Measurements from ENCODE around the gene EIF4E1B. TPM values are rescaled to one million over a fixed set of nuclear protein-coding genes. Genes with fewer than 3 reads are reported as not detected.
A peak's percentile ranks its signal among the peaks of the same experiment; 100 is the strongest.

The EIF4E1B gene
- total RNA-seq, 1 donor from 2014 or later = not detected

DNA sequence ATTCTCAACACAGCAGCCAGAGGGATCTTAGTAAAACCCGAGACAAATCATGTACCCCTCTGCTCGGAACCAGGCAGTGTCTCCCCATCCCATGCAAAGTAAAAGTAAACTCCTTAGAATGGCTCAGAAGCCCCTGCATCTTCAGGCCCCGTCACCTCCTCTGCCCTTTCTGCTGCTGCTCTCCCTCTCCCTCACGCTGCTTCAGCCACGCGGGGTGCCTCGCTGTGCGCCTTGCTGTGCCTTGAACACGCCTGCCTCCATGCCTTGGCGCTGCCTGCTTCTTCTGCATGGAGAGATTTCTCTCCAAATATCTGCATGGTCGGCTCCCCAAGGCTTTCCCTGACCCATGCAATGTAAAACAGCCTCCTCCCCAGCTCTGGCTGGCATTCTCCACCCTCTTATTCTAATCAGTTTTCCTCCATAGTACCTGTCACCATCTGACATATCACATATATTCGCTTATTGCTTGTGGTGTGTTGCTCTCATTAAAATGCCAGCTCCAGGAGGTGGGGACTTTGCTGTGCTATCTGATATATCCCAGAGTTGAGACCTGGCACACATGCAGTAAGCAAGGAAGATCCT is 28.5 kb upstream of the EIF4E1B start:
- Mint-ChIP-seq H3K27me3 (peaks cover 3% of the 10 kb centered on the region), H3K4me1 (ENCODE audit: unreplicated experiment) (peaks cover 12% of the 10 kb centered on the region), H3K9me3 (no peaks in the 10 kb centered on the region), H3K27ac (no peak overlapping the region), H3K36me3 (no peaks in the 10 kb centered on the region), H3K4me3 (no peak overlapping the region)
- DNase-seq (ENCODE audit: extremely low spot score, unreplicated experiment) = no peak
- TF ChIP-seq, protein P1, sequence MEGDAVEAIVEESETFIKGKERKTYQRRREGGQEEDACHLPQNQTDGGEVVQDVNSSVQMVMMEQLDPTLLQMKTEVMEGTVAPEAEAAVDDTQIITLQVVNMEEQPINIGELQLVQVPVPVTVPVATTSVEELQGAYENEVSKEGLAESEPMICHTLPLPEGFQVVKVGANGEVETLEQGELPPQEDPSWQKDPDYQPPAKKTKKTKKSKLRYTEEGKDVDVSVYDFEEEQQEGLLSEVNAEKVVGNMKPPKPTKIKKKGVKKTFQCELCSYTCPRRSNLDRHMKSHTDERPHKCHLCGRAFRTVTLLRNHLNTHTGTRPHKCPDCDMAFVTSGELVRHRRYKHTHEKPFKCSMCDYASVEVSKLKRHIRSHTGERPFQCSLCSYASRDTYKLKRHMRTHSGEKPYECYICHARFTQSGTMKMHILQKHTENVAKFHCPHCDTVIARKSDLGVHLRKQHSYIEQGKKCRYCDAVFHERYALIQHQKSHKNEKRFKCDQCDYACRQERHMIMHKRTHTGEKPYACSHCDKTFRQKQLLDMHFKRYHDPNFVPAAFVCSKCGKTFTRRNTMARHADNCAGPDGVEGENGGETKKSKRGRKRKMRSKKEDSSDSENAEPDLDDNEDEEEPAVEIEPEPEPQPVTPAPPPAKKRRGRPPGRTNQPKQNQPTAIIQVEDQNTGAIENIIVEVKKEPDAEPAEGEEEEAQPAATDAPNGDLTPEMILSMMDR (conservative IDR thresholded peaks at IDR 0.05) = no peak

DNA sequence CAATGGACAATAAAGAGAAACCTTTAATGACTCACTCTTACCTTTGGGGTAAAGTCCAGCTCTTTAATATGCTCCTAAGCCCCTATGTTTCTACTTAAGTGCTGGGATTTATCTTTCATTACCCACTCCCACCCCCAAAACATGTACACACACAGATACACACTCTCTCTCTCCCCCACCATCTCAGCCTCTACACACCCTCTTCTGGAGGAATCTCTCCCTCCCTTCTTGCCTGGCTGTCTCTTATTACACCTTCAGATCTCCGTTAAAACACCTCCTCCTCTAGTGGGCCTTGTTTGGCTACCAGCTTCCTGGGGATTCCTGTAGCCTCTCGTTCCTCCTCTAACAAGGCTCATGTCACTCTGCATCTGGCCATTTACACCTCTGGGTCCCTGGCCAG is 27.4 kb upstream of the EIF4E1B start:
- H3K27ac Mint-ChIP-seq = no peak overlapping the region
- DNase-seq (ENCODE audit: extremely low spot score, unreplicated experiment) = no peak
- H3K27me3 Mint-ChIP-seq = peaks cover 3% of the 10 kb centered on the region
- peaks cover 12% of the 10 kb centered on the region for H3K4me1 Mint-ChIP-seq (ENCODE audit: unreplicated experiment)
- H3K36me3 Mint-ChIP-seq = no peaks in the 10 kb centered on the region
- H3K4me3 Mint-ChIP-seq = no peak overlapping the region
- H3K9me3 Mint-ChIP-seq = no peaks in the 10 kb centered on the region
- TF ChIP-seq, protein P1 (conservative IDR thresholded peaks at IDR 0.05) = no peak

- Mint-ChIP-seq H3K4me3 (no peak overlapping the region), H3K9me3 (no peaks in the 10 kb centered on the region), H3K27ac (no peak overlapping the region), H3K4me1 (ENCODE audit: unreplicated experiment) (peaks cover 19% of the 10 kb centered on the region), H3K36me3 (no peaks in the 10 kb centered on the region), H3K27me3 (peaks cover 12% of the 10 kb centered on the region)
- DNase-seq (ENCODE audit: extremely low spot score, unreplicated experiment) = no peak
- TF ChIP-seq, protein P1 (conservative IDR thresholded peaks at IDR 0.05) = no peak
These were observed 24.4 kb upstream of the EIF4E1B start for GRCh38 chr5:176606032-176606431.

GRCh38 chr5:176606875-176607274 is 23.6 kb upstream of the EIF4E1B start:
- Mint-ChIP-seq H3K9me3 (no peaks in the 10 kb centered on the region), H3K4me3 (no peak overlapping the region), H3K36me3 (no peaks in the 10 kb centered on the region), H3K4me1 (ENCODE audit: unreplicated experiment) (peaks cover 19% of the 10 kb centered on the region), H3K27ac (no peak overlapping the region), H3K27me3 (peaks cover 19% of the 10 kb centered on the region)
- TF ChIP-seq, protein P1 (conservative IDR thresholded peaks at IDR 0.05) = no peak
- no peak for DNase-seq (ENCODE audit: extremely low spot score, unreplicated experiment)

DNA sequence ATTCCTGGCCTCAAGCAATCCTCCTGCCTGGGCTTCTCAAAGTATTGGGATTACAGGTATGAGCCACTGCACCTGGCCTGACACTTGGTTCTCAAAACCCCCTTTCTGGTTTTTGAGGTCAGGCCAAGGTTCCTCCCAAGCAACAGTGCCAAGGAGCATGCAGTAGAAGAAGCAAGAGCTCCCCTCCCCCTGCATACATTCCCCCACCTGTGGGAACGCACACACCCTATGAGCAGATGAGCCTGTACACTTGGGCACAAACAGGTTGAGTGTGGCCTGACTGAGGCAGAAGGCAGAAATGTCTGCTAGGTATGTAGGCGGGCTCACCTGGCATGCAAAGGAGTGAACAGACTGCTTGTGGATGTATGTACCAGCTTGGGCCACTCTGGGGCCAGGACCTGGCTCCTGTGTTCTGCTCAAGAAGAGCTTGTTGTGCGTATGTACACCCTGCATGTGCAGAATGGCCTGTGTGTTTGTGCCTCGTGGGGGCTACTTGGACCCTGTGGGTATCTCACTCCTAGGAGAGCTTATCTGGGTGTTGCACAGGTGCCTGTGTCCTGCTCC is 22.3 kb upstream of the EIF4E1B start:
- H3K27me3 Mint-ChIP-seq = peaks cover 32% of the 10 kb centered on the region
- peaks cover 16% of the 10 kb centered on the region for H3K4me1 Mint-ChIP-seq (ENCODE audit: unreplicated experiment)
- TF ChIP-seq, protein P1 (conservative IDR thresholded peaks at IDR 0.05) = no peak
- peak overlapping the region; percentile 93 for H3K4me3 Mint-ChIP-seq
- H3K27ac Mint-ChIP-seq = no peak overlapping the region
- no peak for DNase-seq (ENCODE audit: extremely low spot score, unreplicated experiment)
- no peaks in the 10 kb centered on the region for H3K9me3 Mint-ChIP-seq
- H3K36me3 Mint-ChIP-seq = no peaks in the 10 kb centered on the region
